Endothelial cell of umbilical vein (primary cell): ENCODE results near the gene ZNF22. TPM values are rescaled to one million over a fixed set of nuclear protein-coding genes. Genes with fewer than 3 reads are reported as not detected.

Experiments
- BruUV-seq: library from RNA; stranded (reverse); fragments of 400-500 nt; replicated peaks from 2 replicates; lab custom pipeline; 2021; lab: Mats Ljungman, UMichigan
- CTCF ChIA-PET: fragments of 300-600, 350-600 bp; sonication (Branson Sonifier 250); formaldehyde crosslinking; loops from one replicate; lab custom pipeline; 2021; ENCODE audit warnings: antibody characterized with exemption, inconsistent platforms; lab: Charles Lee
- POLR2A ChIA-PET: fragments of 300-600, 350-600 bp; sonication (Branson Sonifier 250); formaldehyde crosslinking; loops from one replicate; lab custom pipeline; 2021; ENCODE audit warnings: antibody characterized with exemption, inconsistent platforms; lab: Charles Lee
- DNase-seq: peaks from one replicate; pipeline ENCODE4 v3.0.0-alpha.2; 2011; ENCODE audit warnings: low read depth, low spot score
- FAIRE-seq: peaks from 2 replicates; lab custom pipeline; 2011; peaks lifted over from hg19 to GRCh38; lab: Jason Lieb, UNC
- H2AFZ ChIP-seq: 2 replicates; pipeline ENCODE4 v1.6.0; 2012; ENCODE audit warnings: low read depth, low read length, control low read depth, inconsistent platforms
- H3K27ac ChIP-seq: 2 replicates; pipeline ENCODE4 v1.5.1; 2011; ENCODE audit warnings: low read depth, mild to moderate bottlenecking, control low read depth, low read length, moderate library complexity; ENCODE audit not compliant: insufficient read depth
- H3K27me3 ChIP-seq, 2 experiments: 2 replicates each; pipeline versions ENCODE4 v1.6.0 to v1.6.1; 2011; ENCODE audit warnings: low read length in 2 of 2, mixed read lengths in 1 of 2; ENCODE audit not compliant: control insufficient read depth in 2 of 2, insufficient read depth in 2 of 2
- H3K36me3 ChIP-seq, 2 experiments: 2 replicates in 1 of 2; 3 replicates in 1 of 2; pipeline ENCODE4 v1.5.1; 2011; ENCODE audit warnings: low read length in 2 of 2, mild to moderate bottlenecking in 1 of 2, moderate library complexity in 1 of 2; ENCODE audit not compliant: control insufficient read depth in 2 of 2, insufficient read depth in 2 of 2; ENCODE audit errors: extremely low read depth in 1 of 2
- H3K4me1 ChIP-seq: 3 replicates; pipeline ENCODE4 v1.5.1; 2011; ENCODE audit warnings: mild to moderate bottlenecking, low read length; ENCODE audit not compliant: control insufficient read depth, insufficient read depth; ENCODE audit errors: extremely low read depth
- H3K4me2 ChIP-seq: 2 replicates; pipeline ENCODE4 v1.6.1; 2011; ENCODE audit warnings: low read length, control low read depth, mixed read lengths; ENCODE audit not compliant: insufficient read depth
- H3K4me3 ChIP-seq, 3 experiments: fragments of 200-600 bp in 1 of 3; sonication (generic), shearing (Covaris generic) in 1 of 3; replicated peaks in 1 of 3; 2 replicates each; pipeline ENCODE4 v1.5.1; 2011 to 2016; ENCODE audit warnings: control low read depth in 3 of 3, low read length in 3 of 3, mild to moderate bottlenecking in 2 of 3, inconsistent platforms in 1 of 3, low read depth in 1 of 3, moderate library complexity in 1 of 3; ENCODE audit not compliant: insufficient read depth in 1 of 3
- H3K79me2 ChIP-seq: 2 replicates; pipeline ENCODE4 v1.6.0; 2012; ENCODE audit warnings: low read length, inconsistent platforms; ENCODE audit not compliant: control insufficient read depth, insufficient read depth
- H3K9ac ChIP-seq: replicated peaks from 2 replicates; pipeline ENCODE3; 2011; ENCODE audit warnings: low read length, control low read depth; ENCODE audit not compliant: insufficient read depth; ENCODE audit errors: extremely low read depth
- H3K9me1 ChIP-seq: replicated peaks from 3 replicates; pipeline ENCODE4 v1.6.0; 2011; ENCODE audit warnings: mild to moderate bottlenecking, low read length; ENCODE audit not compliant: control insufficient read depth, insufficient read depth; ENCODE audit errors: extremely low read depth
- H3K9me3 ChIP-seq: replicated peaks from 2 replicates; pipeline ENCODE4 v1.5.1; 2012; ENCODE audit warnings: low read length, inconsistent platforms; ENCODE audit not compliant: control insufficient read depth, insufficient read depth
- H4K20me1 ChIP-seq: replicated peaks from 2 replicates; pipeline ENCODE3; 2011; ENCODE audit warnings: mild to moderate bottlenecking, low read length; ENCODE audit not compliant: control insufficient read depth, insufficient read depth; ENCODE audit errors: extremely low read depth
- FOS ChIP-seq: IDR thresholded peaks from 2 replicates; pipeline ENCODE4 v1.6.1; 2011; ENCODE audit warnings: mild to moderate bottlenecking, low read length, moderate library complexity, borderline replicate concordance; ENCODE audit not compliant: insufficient read depth
- GATA2 ChIP-seq: IDR thresholded peaks from 2 replicates; pipeline ENCODE4 v1.7.0; 2011; ENCODE audit warnings: low read depth, mild to moderate bottlenecking, moderate library complexity, mixed read lengths, low read length; ENCODE audit not compliant: insufficient read length, insufficient read depth
- JUN ChIP-seq: IDR thresholded peaks from 2 replicates; pipeline ENCODE4 v1.6.1; 2011; ENCODE audit warnings: borderline replicate concordance, low read depth; ENCODE audit not compliant: insufficient read length, insufficient read depth
- MYC ChIP-seq: IDR thresholded peaks from one replicate; pipeline ENCODE4 v1.6.1; 2011; ENCODE audit warnings: mild to moderate bottlenecking, low read depth, low read length
- POLR2A ChIP-seq: IDR thresholded peaks from 2 replicates; pipeline ENCODE4 v1.6.1; 2012; ENCODE audit warnings: low read depth, mild to moderate bottlenecking, control low read depth, low read length
- dilution Hi-C: fragments of 300-500 bp; cut with MboI; formaldehyde crosslinking; loops from one replicate; pipeline ENCODE4 v1.15.0; 2019; ENCODE audit warnings: low sequenced_read_pairs; ENCODE audit not compliant: extremely low pct_ligation_motif_present
- intact Hi-C: fragments of 100-400 bp; cut with micrococcal nuclease; formaldehyde crosslinking; loops from one replicate; pipeline ENCODE4 v1.10.0; 2022
- polyA plus RNA-seq, 4 experiments: library from polyadenylated mRNA; depleted of rRNA in 3 of 4; stranded (reverse) in 3 of 4; unstranded in 1 of 4; fragments of >200 nt; gene quantifications; 2 replicates each; pipeline versions ENCODE4 v1.2.1 to v1.2.3, GENCODE V29; 2011 to 2012; ENCODE audit warnings: missing spikeins in 1 of 4
- total RNA-seq: library from RNA; stranded (reverse); gene quantifications from 2 replicates; pipeline ENCODE4 v1.2.3, GENCODE V29; 2021
- TF ChIP-seq, protein P1 (sequence below): IDR thresholded peaks from 2 replicates; pipeline ENCODE4 v1.6.1; 2011; ENCODE audit not compliant: insufficient read depth, insufficient read length
- TF ChIP-seq, protein P2 (sequence below), 2 donors: IDR thresholded peaks; 1 replicate in 1 of 2; 2 replicates in 1 of 2; pipeline ENCODE4 v1.5.1; 2011; ENCODE audit warnings: low read length in 2 of 2, mild to moderate bottlenecking in 2 of 2, moderate library complexity in 2 of 2, control low read depth in 1 of 2, inconsistent platforms in 1 of 2, low read depth in 1 of 2; ENCODE audit not compliant: insufficient read depth in 1 of 2; ENCODE audit errors: extremely low read depth in 1 of 2

Gene ZNF22
- total and polyA plus RNA-seq, 2 donors (not counting 3 experiments of a cell fraction or from before 2014, with no cell fraction given) = 21.0 to 48.7 TPM

DNA sequence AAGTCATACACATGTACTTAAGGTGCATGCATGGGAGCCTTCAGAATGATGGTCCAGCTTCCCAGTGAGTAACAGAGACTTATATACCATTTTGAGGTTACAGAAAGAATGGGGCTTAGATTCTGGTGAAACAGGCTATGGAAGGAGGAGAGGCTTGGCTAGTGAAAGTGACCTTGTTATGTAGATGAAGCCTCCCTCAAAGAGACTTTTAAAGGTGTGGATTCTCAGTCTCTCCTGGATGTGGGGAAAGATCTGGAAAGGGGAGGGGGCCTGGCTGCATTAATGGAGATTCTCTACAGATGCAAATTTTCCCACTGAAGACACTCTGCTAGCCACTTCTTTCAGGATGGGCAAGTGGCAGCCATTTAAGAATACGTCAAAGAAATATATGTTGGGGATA is 35.6 kb upstream of the ZNF22 start:
- BruUV-seq = no TSS peak
- DNase-seq = no peak
- CTCF ChIA-PET = interaction anchor here (1.2 to 2.8 kb wide), 3 partner anchors 8 to 36 kb away, joined by 3 to 9 read pairs (median 4); partner anchors contain the start of gene ZNF22

More for the DNA sequence above, 35.6 kb upstream of the ZNF22 start:
- no peaks in the 10 kb centered on the region for H3K79me2 ChIP-seq
- intact Hi-C loops = no loop called here
- dilution Hi-C loops = no loop called here
- H4K20me1 ChIP-seq = no peaks in the 10 kb centered on the region
- H3K27ac ChIP-seq = no peak overlapping the region
- no peaks in the 10 kb centered on the region for H3K9me3 ChIP-seq
- no peak overlapping the region for H3K9ac ChIP-seq
- H3K36me3 ChIP-seq = no peaks in the 10 kb centered on the region
- no peak for FAIRE-seq
- TF ChIP-seq GATA2 = no peak
- TF ChIP-seq, protein P1, sequence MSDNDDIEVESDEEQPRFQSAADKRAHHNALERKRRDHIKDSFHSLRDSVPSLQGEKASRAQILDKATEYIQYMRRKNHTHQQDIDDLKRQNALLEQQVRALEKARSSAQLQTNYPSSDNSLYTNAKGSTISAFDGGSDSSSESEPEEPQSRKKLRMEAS = no peak
- TF ChIP-seq MYC = no peak
- TF ChIP-seq, protein P2, sequence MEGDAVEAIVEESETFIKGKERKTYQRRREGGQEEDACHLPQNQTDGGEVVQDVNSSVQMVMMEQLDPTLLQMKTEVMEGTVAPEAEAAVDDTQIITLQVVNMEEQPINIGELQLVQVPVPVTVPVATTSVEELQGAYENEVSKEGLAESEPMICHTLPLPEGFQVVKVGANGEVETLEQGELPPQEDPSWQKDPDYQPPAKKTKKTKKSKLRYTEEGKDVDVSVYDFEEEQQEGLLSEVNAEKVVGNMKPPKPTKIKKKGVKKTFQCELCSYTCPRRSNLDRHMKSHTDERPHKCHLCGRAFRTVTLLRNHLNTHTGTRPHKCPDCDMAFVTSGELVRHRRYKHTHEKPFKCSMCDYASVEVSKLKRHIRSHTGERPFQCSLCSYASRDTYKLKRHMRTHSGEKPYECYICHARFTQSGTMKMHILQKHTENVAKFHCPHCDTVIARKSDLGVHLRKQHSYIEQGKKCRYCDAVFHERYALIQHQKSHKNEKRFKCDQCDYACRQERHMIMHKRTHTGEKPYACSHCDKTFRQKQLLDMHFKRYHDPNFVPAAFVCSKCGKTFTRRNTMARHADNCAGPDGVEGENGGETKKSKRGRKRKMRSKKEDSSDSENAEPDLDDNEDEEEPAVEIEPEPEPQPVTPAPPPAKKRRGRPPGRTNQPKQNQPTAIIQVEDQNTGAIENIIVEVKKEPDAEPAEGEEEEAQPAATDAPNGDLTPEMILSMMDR (IDR thresholded peaks at IDR 0.05; ENCODE audit: extremely low read depth in 1 of 2, insufficient read depth in 1 of 2, low read depth in 1 of 2, low read length in 2 of 2) = no peak
- TF ChIP-seq POLR2A = no peak
- TF ChIP-seq JUN = no peak
- TF ChIP-seq FOS = no peak
- no peaks in the 10 kb centered on the region for H3K4me1 ChIP-seq
- H3K4me2 ChIP-seq = no peak overlapping the region
- H3K9me1 ChIP-seq = no peaks in the 10 kb centered on the region
- no peak overlapping the region for H2AFZ ChIP-seq
- H3K4me3 ChIP-seq = no peak overlapping the region
- H3K27me3 ChIP-seq = no peaks in the 10 kb centered on the region
- POLR2A ChIA-PET = interaction anchor here (1.9 kb wide), 1 partner anchor 13 kb away, joined by 8 read pairs; the partner anchor contains the start of gene DEPP1
